HG03342 (cell line): ENCODE measurements around the gene BMERB1.
"Not testable (repeated sequence)": the region's sequence is repeated elsewhere in the genome, so short reads cannot be mapped to it uniquely, and the experiment has no call there.

ENCODE experiments used
- ATAC-seq: cut with Tn5 transposase; IDR thresholded peaks from one replicate; pipeline ENCODE4 v1.9.1; 2021; ENCODE audit warnings: mild to moderate bottlenecking, moderate library complexity; ENCODE audit not compliant: unreplicated experiment

BMERB1 gene

GRCh38 chr16:15422222-15422621, 12.2 kb upstream of the BMERB1 start:
- no peak for ATAC-seq

GRCh38 chr16:15425861-15426260, 8.5 kb upstream of the BMERB1 start:
- no peak for ATAC-seq

- ATAC-seq, result no peak
These were observed 7.6 kb upstream of the BMERB1 start for GRCh38 chr16:15426796-15427195.

GRCh38 chr16:15427648-15428239, 6.6 kb upstream of the BMERB1 start:
- no peak for ATAC-seq

GRCh38 chr16:15430884-15431283, 3.5 kb upstream of the BMERB1 start:
- ATAC-seq, result not testable (repeated sequence)

GRCh38 chr16:15434079-15434424, 336 bp upstream of the BMERB1 start:
- ATAC-seq, result no peak

- no peak for ATAC-seq
These were observed 952 bp downstream of the BMERB1 start for GRCh38 chr16:15435216-15435864.

GRCh38 chr16:15439102-15439501, 4.7 kb downstream of the BMERB1 start:
- no peak for ATAC-seq

GRCh38 chr16:15439521-15439920, 5.1 kb downstream of the BMERB1 start:
- ATAC-seq, result no peak

- no peak for ATAC-seq
These were observed 6.5 kb downstream of the BMERB1 start for GRCh38 chr16:15440852-15441251.

GRCh38 chr16:15442140-15442539, 7.8 kb downstream of the BMERB1 start:
- ATAC-seq, result not testable (repeated sequence)

- no peak for ATAC-seq
These were observed 9.4 kb downstream of the BMERB1 start for GRCh38 chr16:15443753-15444152.

- ATAC-seq, result no peak
These were observed 9.9 kb downstream of the BMERB1 start for GRCh38 chr16:15444264-15444663.

- ATAC-seq, result no peak
These were observed 11.1 kb downstream of the BMERB1 start for GRCh38 chr16:15445450-15445849.

GRCh38 chr16:15446901-15447300, 12.5 kb downstream of the BMERB1 start:
- no peak for ATAC-seq

- ATAC-seq, result no peak
These were observed 16.2 kb downstream of the BMERB1 start for GRCh38 chr16:15450624-15451023.

- no peak for ATAC-seq
These were observed 16.8 kb downstream of the BMERB1 start for GRCh38 chr16:15451098-15451731.

- no peak for ATAC-seq
These were observed 18.0 kb downstream of the BMERB1 start for GRCh38 chr16:15452246-15452855.

GRCh38 chr16:15453296-15453695, 18.9 kb downstream of the BMERB1 start:
- ATAC-seq, result not testable (repeated sequence)

- not testable (repeated sequence) for ATAC-seq
These were observed 20.5 kb downstream of the BMERB1 start for GRCh38 chr16:15454933-15455332.

GRCh38 chr16:15457400-15457799, 23.0 kb downstream of the BMERB1 start:
- no peak for ATAC-seq

GRCh38 chr16:15457958-15458357, 23.6 kb downstream of the BMERB1 start:
- ATAC-seq, result no peak
